BJ (cell line): ENCODE measurements around the gene LSM12. TPM values are rescaled to one million over a fixed set of nuclear protein-coding genes. Genes with fewer than 3 reads are reported as not detected.

ENCODE experiments used
- CTCF ChIA-PET: fragments of 350-600 bp; formaldehyde crosslinking; extraction: SDS; loops from one replicate; lab custom pipeline; 2021; ENCODE audit warnings: antibody characterized with exemption, inconsistent platforms; lab: Yijun Ruan, JAX
- POLR2A ChIA-PET: fragments of 300-600 bp; sonication (Branson Sonifier 250); formaldehyde crosslinking; extraction: SDS; loops from one replicate; lab custom pipeline; 2021; ENCODE audit warnings: antibody characterized with exemption; lab: Charles Lee
- DNase-seq: peaks from one replicate; pipeline ENCODE4 v3.0.0-alpha.2; 2011; ENCODE audit warnings: low read depth
- H3K27me3 ChIP-seq: 2 replicates; pipeline ENCODE4 v1.6.0; 2011; ENCODE audit warnings: low read length; ENCODE audit not compliant: control insufficient read depth, insufficient read depth
- H3K36me3 ChIP-seq: 2 replicates; pipeline ENCODE4 v1.5.1; 2011; ENCODE audit warnings: low read length; ENCODE audit not compliant: control insufficient read depth, insufficient read depth
- H3K4me3 ChIP-seq: 2 replicates; pipeline ENCODE4 v1.5.1; 2011; ENCODE audit warnings: low read depth, mild to moderate bottlenecking, control low read depth, low read length
- CTCF ChIP-seq: IDR thresholded peaks from 2 replicates; pipeline ENCODE4 v1.5.1; 2011; ENCODE audit warnings: low read depth, mild to moderate bottlenecking, control low read depth, inconsistent platforms, low read length, moderate library complexity; ENCODE audit not compliant: insufficient read depth
- polyA plus RNA-seq: library from polyadenylated mRNA; depleted of rRNA; stranded (reverse); fragments of >200 nt; gene quantifications from 2 replicates; pipeline ENCODE4 v1.2.3, GENCODE V29; 2011; rRNA removed
- small RNA-seq: library from RNA; depleted of rRNA; stranded (forward); fragments of <200 nt; gene quantifications from one replicate; pipeline ENCODE3, GENCODE V24; 2012; ENCODE audit warnings: low replicate concordance, low read depth; ENCODE audit not compliant: insufficient read length

The LSM12 gene
- polyA plus RNA-seq, 1 experiment = 36.3 TPM

DNA sequence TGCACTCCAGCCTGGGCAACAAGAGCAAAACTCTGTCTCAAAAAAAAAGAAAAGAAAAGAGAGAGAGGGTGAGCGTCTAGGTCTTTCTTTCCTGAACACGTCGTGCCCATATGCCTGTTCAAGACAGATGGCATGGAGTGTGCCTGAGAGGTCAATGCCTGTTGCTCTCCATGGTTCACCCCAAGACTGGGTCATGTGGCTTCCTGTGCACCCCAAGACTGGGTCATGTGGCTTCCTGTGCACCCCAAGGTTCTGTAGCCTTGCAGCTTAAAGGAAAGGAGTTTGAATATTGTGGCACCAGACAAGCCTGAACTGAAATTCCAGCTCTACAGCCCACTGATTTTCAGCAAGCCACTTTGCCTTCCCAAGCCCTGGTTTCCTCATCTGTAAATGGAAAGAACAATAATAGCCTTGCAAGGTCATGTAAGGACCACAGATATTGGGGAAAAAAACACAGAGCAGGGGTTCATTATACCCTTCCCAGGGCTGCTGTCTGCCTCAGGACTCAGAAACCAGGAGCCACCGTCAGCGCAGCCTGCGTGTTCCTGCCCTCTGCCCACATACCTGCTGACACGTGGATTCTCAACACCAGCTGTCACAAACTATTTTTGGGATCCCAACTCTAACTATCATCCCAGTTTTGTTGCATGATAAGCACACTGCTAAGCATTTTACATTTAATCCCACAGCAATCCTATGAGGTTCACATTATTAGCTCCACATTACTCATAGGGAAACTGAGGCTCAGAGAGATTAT is 80.1 kb downstream of the LSM12 start:
- Histone ChIP-seq H3K4me3 (no peak overlapping the region), H3K36me3 (no peaks in the 10 kb centered on the region), H3K27me3 (peaks cover 22% of the 10 kb centered on the region)
- ChIA-PET CTCF (interaction anchor here (0.7 to 3.9 kb wide), 4 partner anchors 10 to 140 kb away, joined by 3 to 18 read pairs (median 7); partner anchors contain the start of gene PPY), POLR2A (no interaction called here)
- no peak for TF ChIP-seq CTCF
- no peak for DNase-seq

- H3K27me3 ChIP-seq = peaks cover 22% of the 10 kb centered on the region
- no peak overlapping the region for H3K4me3 ChIP-seq
- ChIA-PET POLR2A (no interaction called here), CTCF (interaction anchor here (1.1 to 4.0 kb wide), 7 partner anchors 10 to 106 kb away, joined by 4 to 28 read pairs (median 7); partner anchors contain the start of gene MPP2)
- H3K36me3 ChIP-seq = no peaks in the 10 kb centered on the region
- DNase-seq = no peak
- no peak for TF ChIP-seq CTCF
Measured at GRCh38 chr17:43984521-43984920, 82.0 kb downstream of the LSM12 start.

Small RNAs within 50 kb of the gene (small RNA-seq; reads per million reads assigned to genes)
- gene RF00012 = not detected

Other genes with a start within 250 kb of the LSM12 start
- gene MPP3, start 233.5 kb downstream of the LSM12 start, polyA plus RNA-seq = 4.6 and 7.9 TPM in 2 replicates
- gene CD300LG, start 219.5 kb downstream of the LSM12 start, polyA plus RNA-seq = not detected in 2 replicates
- gene MPP2, start 159.1 kb downstream of the LSM12 start, polyA plus RNA-seq = 3.1 and 5.3 TPM in 2 replicates
- gene PPY, start 124.2 kb downstream of the LSM12 start, polyA plus RNA-seq = not detected in 2 replicates
- gene PYY, start 112.7 kb downstream of the LSM12 start, polyA plus RNA-seq = not detected in 2 replicates
- 1.1 and 1.6 TPM in 2 replicates for gene NAGS, start 62.0 kb downstream of the LSM12 start, polyA plus RNA-seq
- gene TMEM101, start 51.7 kb downstream of the LSM12 start, polyA plus RNA-seq = 28.2 and 47.9 TPM in 2 replicates
- 115 and 151 TPM in 2 replicates for gene G6PC3, start 4.1 kb upstream of the LSM12 start, polyA plus RNA-seq
- 46.4 and 102 TPM in 2 replicates for gene HDAC5, start 57.0 kb upstream of the LSM12 start, polyA plus RNA-seq
- gene HROB, start 75.3 kb upstream of the LSM12 start, polyA plus RNA-seq = 2.1 and 3.4 TPM in 2 replicates
- 0.04 TPM in 1 of 2 replicates, not detected in the other for gene ASB16, start 104.0 kb upstream of the LSM12 start, polyA plus RNA-seq
- 43.8 and 64.0 TPM in 2 replicates for gene TMUB2, start 120.3 kb upstream of the LSM12 start, polyA plus RNA-seq
- 47.0 and 53.9 TPM in 2 replicates for gene ATXN7L3, start 133.2 kb upstream of the LSM12 start, polyA plus RNA-seq
- 19.8 and 21.1 TPM in 2 replicates for gene UBTF, start 153.0 kb upstream of the LSM12 start, polyA plus RNA-seq
- gene SLC4A1, start 201.5 kb upstream of the LSM12 start, polyA plus RNA-seq = not detected in 2 replicates
- 0.31 and 0.58 TPM in 2 replicates for gene RUNDC3A, start 241.9 kb upstream of the LSM12 start, polyA plus RNA-seq